Lung (tissue), 12 donors: ENCODE data around the gene IFIT3. TPM values are rescaled to one million over a fixed set of nuclear protein-coding genes. Genes with fewer than 3 reads are reported as not detected.

Source experiments
- ATAC-seq: fragments of 200-7000 bp; cut with Tn5 transposase; one replicate; pipeline ENCODE4 v1.9.1; 2020; ENCODE audit warnings: moderate number of reproducible peaks; ENCODE audit not compliant: insufficient read depth, low FRiP score
- DNase-seq, 3 donors: peaks; one replicate each; pipeline ENCODE4 v3.0.0-alpha.2; 2013 to 2017
- H3K27ac ChIP-seq, 2 donors: one replicate each; pipeline ENCODE4 v1.5.1; 2013; ENCODE audit warnings: mild to moderate bottlenecking in 2 of 2, moderate library complexity in 2 of 2, control low read depth in 1 of 2, inconsistent platforms in 1 of 2, low read depth in 1 of 2, low read length in 1 of 2
- H3K27me3 ChIP-seq, 3 donors: one replicate each; pipeline ENCODE4 v1.5.1; 2013; ENCODE audit warnings: low read length in 2 of 3; ENCODE audit not compliant: control insufficient read depth in 3 of 3, insufficient read depth in 3 of 3
- H3K36me3 ChIP-seq, 4 donors: one replicate each; pipeline ENCODE4 v1.5.1; 2013; ENCODE audit warnings: low read length in 4 of 4, mild to moderate bottlenecking in 1 of 4, moderate library complexity in 1 of 4; ENCODE audit not compliant: control insufficient read depth in 4 of 4, insufficient read depth in 4 of 4
- H3K4me1 ChIP-seq, 5 donors: one replicate each; pipeline ENCODE4 v1.5.1; 2013; ENCODE audit warnings: low read length in 5 of 5, mild to moderate bottlenecking in 2 of 5, moderate library complexity in 1 of 5; ENCODE audit not compliant: control insufficient read depth in 5 of 5, insufficient read depth in 5 of 5
- H3K4me3 ChIP-seq: one replicate; pipeline ENCODE4 v1.5.1; 2013; ENCODE audit warnings: mild to moderate bottlenecking, control low read depth, moderate library complexity
- H3K9ac ChIP-seq, 2 donors: one replicate each; pipeline ENCODE4 v1.5.1; 2013; ENCODE audit warnings: low read length in 2 of 2, control low read depth in 1 of 2; ENCODE audit not compliant: insufficient read depth in 1 of 2
- H3K9me3 ChIP-seq, 4 donors: one replicate each; pipeline ENCODE4 v1.5.1; 2013; ENCODE audit warnings: low read length in 3 of 4, mild to moderate bottlenecking in 1 of 4, moderate library complexity in 1 of 4; ENCODE audit not compliant: control insufficient read depth in 4 of 4, insufficient read depth in 3 of 4
- CTCF ChIP-seq: IDR thresholded peaks from 2 replicates; pipeline ENCODE4 v1.5.1; 2012; ENCODE audit warnings: mild to moderate bottlenecking; ENCODE audit errors: control extremely low read depth, extremely low read depth
- WGBS, 2 donors: extraction: QIAGEN DNeasy Blood & Tissue Kit; methylation state at CpG; one replicate each; pipeline ENCODE4 v1.1.7; 2013; 5-methylcytosine and 5-hydroxymethylcytosine counted together
- polyA plus RNA-seq, 2 donors: library from polyadenylated mRNA; stranded (reverse); fragments of 200-250 nt; gene quantifications; one replicate each; pipeline ENCODE4 v1.2.1, GENCODE V29; 2013
- total RNA-seq, 2 donors: library from RNA; depleted of rRNA in 1 of 2; stranded (reverse); fragments of >200 nt in 1 of 2; gene quantifications; one replicate each; pipeline ENCODE4 v1.2.1, GENCODE V29; 2014 to 2021
- donor health status: control.
- donor health status: control.
- donor health status: Bipolar disorder and iron deficiency.
- donor health status: healthy.
- donor health status: DM: yes; HTN: yes; CAD: no.

The IFIT3 gene
- total and polyA plus RNA-seq, 4 donors = 12.6 to 47.7 (median 22.3) TPM

DNA sequence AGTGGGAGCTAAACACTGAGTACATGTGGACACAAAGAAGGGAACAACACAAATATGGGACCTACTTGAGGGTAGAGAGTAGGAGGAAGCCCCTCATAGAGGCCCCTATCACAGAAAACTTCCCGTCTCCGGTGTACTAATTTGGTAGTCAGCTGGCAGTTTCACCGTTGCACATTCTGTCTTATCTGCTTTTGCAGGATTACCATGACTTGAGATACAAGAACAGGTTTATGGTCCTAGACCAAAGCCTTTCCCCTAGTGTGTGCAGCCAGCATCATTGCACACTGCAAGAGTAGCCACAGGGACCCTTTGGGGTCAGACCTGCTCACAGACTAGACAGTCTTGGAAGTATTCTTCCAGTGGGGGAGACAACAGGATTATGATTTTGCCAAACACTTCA, 44.2 kb downstream of the IFIT3 start:
- Histone ChIP-seq H3K9me3 (no peaks in the 10 kb centered on the region), H3K4me3 (no peak overlapping the region), H3K4me1 (peaks cover 8 to 58% (median 32%) of the 10 kb centered on the region in 5 donors), H3K36me3 (no peaks in the 10 kb centered on the region), H3K27me3 (no peaks in the 10 kb centered on the region), H3K27ac (no peak overlapping the region), H3K9ac (no peak overlapping the region)
- no peak for TF ChIP-seq CTCF
- DNase-seq (no peak), ATAC-seq (no peak)
- WGBS, 2 donors = 39 to 78% methylated on average over 3 of the region's 3 CpGs

DNA sequence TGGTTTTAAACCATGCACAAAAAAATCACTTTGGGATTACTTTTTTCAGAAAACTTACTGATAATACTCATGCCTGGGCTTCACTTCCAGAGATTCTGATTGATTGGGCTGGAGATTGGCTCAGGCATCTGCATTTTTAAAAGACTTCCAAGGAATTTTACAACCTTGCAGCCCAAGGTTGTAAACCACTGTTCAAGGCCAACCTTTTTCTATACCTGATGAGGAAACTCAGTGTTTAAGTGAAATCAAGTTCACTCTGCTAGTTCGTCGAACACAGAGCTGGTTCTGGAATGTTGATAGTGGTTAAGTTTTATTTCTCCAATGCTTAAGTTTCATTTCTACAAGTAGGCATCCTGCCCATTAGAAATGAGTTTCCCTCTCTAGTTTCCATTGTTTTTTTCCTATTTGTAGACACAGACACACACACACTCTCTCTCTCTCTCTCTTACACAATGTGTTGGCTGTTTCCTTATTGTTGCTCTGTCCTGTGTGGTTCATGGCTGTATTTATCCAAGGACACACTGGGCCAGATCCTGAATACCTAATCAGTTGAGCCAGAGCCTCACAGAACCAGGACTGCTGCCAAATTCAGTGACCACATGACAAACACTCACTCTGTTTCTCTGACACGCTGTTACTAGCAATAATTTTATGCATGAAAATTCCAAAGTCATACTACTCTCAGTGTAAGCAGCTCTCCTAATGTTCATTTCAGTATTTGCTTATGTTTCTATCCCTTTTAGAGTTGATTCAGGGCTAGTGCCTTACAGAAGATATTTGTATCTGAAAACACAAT, 46.3 kb downstream of the IFIT3 start:
- DNase-seq (peak; percentile 96 to 100 (median 100)), ATAC-seq (peak; percentile 86)
- H3K36me3 ChIP-seq = no peaks in the 10 kb centered on the region
- no peaks in the 10 kb centered on the region for H3K27me3 ChIP-seq
- no peak for TF ChIP-seq CTCF
- WGBS, 2 donors = 11 to 24% methylated on average over 3 of the region's 3 CpGs
- no peak overlapping the region for H3K4me3 ChIP-seq
- no peaks in the 10 kb centered on the region for H3K9me3 ChIP-seq
- peaks cover 6 to 37% (median 18%) of the 10 kb centered on the region in 5 donors for H3K4me1 ChIP-seq
- H3K27ac ChIP-seq = peak overlapping the region; percentile 92 to 95
- peak overlapping the region in 1 of 2 donors; percentile 47 for H3K9ac ChIP-seq

- DNase-seq = peak; percentile 78 to 93 (median 93)
These were observed 46.9 kb downstream of the IFIT3 start for GRCh38 chr10:89374713-89375141.

More at GRCh38 chr10:89374713-89375141, 46.9 kb downstream of the IFIT3 start:
- Histone ChIP-seq H3K9me3 (no peaks in the 10 kb centered on the region), H3K27me3 (no peaks in the 10 kb centered on the region), H3K4me3 (no peak overlapping the region), H3K4me1 (peaks cover 3 to 31% (median 17%) of the 10 kb centered on the region in 5 donors), H3K27ac (peak overlapping the region; percentile 92 to 95), H3K9ac (peak overlapping the region in 1 of 2 donors; percentile 61), H3K36me3 (no peaks in the 10 kb centered on the region)
- TF ChIP-seq CTCF = no peak
- no peak for ATAC-seq
